WERI-Rb-1 (cell line): ENCODE results near the gene GNG12.

Experiments
- DNase-seq: peaks from one replicate; pipeline ENCODE4 v3.0.0-alpha.2; 2020
- H3K27ac ChIP-seq: fragments of 250-450 bp; sonication (Bioruptor Pico); 2 replicates; pipeline ENCODE4 v1.5.1; 2020; ENCODE audit warnings: mild to moderate bottlenecking, moderate library complexity
- H3K27me3 ChIP-seq: fragments of 250-450 bp; sonication (Bioruptor Pico); 2 replicates; pipeline ENCODE4 v1.5.1; 2021; ENCODE audit warnings: mild to moderate bottlenecking, low read depth, moderate library complexity; ENCODE audit not compliant: insufficient read depth, severe bottlenecking
- H3K36me3 ChIP-seq: fragments of 250-450 bp; sonication (Bioruptor Pico); 2 replicates; pipeline ENCODE4 v1.5.1; 2020; ENCODE audit warnings: mild to moderate bottlenecking, moderate library complexity
- H3K4me3 ChIP-seq: 2 replicates; pipeline ENCODE4 v1.5.1; 2011; ENCODE audit warnings: low read depth, mild to moderate bottlenecking, control low read depth, low read length
- H3K9me3 ChIP-seq: fragments of 250-450 bp; sonication (Bioruptor Pico); 2 replicates; pipeline ENCODE4 v1.5.1; 2021; ENCODE audit warnings: mild to moderate bottlenecking, moderate library complexity; ENCODE audit not compliant: severe bottlenecking
- CTCF ChIP-seq: IDR thresholded peaks from 2 replicates; pipeline ENCODE4 v1.5.1; 2011; ENCODE audit warnings: low read depth, mild to moderate bottlenecking, control low read depth, inconsistent platforms, low read length

GNG12 gene

GRCh38 chr1:67855961-67856360, 22.7 kb upstream of the GNG12 start:
- no peak for TF ChIP-seq CTCF
- Histone ChIP-seq H3K27ac (no peak overlapping the region), H3K36me3 (no peaks in the 10 kb centered on the region), H3K27me3 (no peaks in the 10 kb centered on the region), H3K4me3 (no peak overlapping the region), H3K9me3 (no peaks in the 10 kb centered on the region)
- no peak for DNase-seq

GRCh38 chr1:67855444-67855843, 22.2 kb upstream of the GNG12 start:
- Histone ChIP-seq H3K9me3 (no peaks in the 10 kb centered on the region), H3K36me3 (no peaks in the 10 kb centered on the region), H3K4me3 (no peak overlapping the region), H3K27me3 (no peaks in the 10 kb centered on the region), H3K27ac (no peak overlapping the region)
- DNase-seq, result no peak
- TF ChIP-seq CTCF, result no peak

- H3K9me3 ChIP-seq, result no peaks in the 10 kb centered on the region
Measured at GRCh38 chr1:67853704-67854103, 20.4 kb upstream of the GNG12 start.

GRCh38 chr1:67851800-67852199, 18.5 kb upstream of the GNG12 start:
- DNase-seq, result no peak
- no peaks in the 10 kb centered on the region for H3K27me3 ChIP-seq
- H3K9me3 ChIP-seq, result no peaks in the 10 kb centered on the region
- TF ChIP-seq CTCF, result no peak
- no peaks in the 10 kb centered on the region for H3K36me3 ChIP-seq
- no peak overlapping the region for H3K27ac ChIP-seq
- no peak overlapping the region for H3K4me3 ChIP-seq

More at GRCh38 chr1:67853704-67854103, 20.4 kb upstream of the GNG12 start:
- Histone ChIP-seq H3K4me3 (no peak overlapping the region), H3K36me3 (no peaks in the 10 kb centered on the region), H3K27me3 (no peaks in the 10 kb centered on the region), H3K27ac (no peak overlapping the region)
- DNase-seq, result peak; percentile 83
- TF ChIP-seq CTCF, result peak; percentile 96

GRCh38 chr1:67850611-67851075, 17.4 kb upstream of the GNG12 start:
- Histone ChIP-seq H3K9me3 (no peaks in the 10 kb centered on the region), H3K36me3 (no peaks in the 10 kb centered on the region), H3K4me3 (no peak overlapping the region), H3K27ac (no peak overlapping the region), H3K27me3 (no peaks in the 10 kb centered on the region)
- no peak for TF ChIP-seq CTCF
- no peak for DNase-seq

- Histone ChIP-seq H3K27me3 (no peaks in the 10 kb centered on the region), H3K27ac (no peak overlapping the region), H3K4me3 (no peak overlapping the region), H3K36me3 (no peaks in the 10 kb centered on the region), H3K9me3 (no peaks in the 10 kb centered on the region)
- no peak for TF ChIP-seq CTCF
- no peak for DNase-seq
Measured at GRCh38 chr1:67850151-67850551, 16.9 kb upstream of the GNG12 start.
